ENCODE measurements around the gene THADA. TPM values are rescaled to one million over a fixed set of nuclear protein-coding genes. Genes with fewer than 3 reads are reported as not detected.

Gene THADA
- total RNA-seq, 4 donors from 2014 or later = 32.5 to 41.6 (median 39.0) TPM

DNA sequence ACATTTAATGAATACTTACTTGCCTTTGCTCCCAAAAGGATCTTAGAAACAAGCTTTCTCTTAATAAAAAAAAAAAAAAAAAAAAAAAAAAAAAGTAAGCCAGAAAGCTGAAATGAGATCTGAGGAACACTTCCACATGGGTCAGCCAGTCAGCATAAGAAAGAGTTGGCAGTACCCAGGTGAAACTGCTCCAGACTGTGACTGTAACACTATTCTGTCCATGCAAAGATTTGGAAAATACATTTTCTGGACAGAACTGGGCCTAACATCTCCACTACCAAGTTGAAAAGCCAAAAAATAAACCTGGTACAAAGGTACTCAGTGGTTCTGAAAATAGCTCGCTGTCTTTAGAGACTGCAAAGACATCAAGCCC is 135.7 kb downstream of the THADA start:
- DNase-seq (ENCODE audit: low spot score) (no peak), ATAC-seq (ENCODE audit: low FRiP score) (no peak)
- TF ChIP-seq, protein P1, sequence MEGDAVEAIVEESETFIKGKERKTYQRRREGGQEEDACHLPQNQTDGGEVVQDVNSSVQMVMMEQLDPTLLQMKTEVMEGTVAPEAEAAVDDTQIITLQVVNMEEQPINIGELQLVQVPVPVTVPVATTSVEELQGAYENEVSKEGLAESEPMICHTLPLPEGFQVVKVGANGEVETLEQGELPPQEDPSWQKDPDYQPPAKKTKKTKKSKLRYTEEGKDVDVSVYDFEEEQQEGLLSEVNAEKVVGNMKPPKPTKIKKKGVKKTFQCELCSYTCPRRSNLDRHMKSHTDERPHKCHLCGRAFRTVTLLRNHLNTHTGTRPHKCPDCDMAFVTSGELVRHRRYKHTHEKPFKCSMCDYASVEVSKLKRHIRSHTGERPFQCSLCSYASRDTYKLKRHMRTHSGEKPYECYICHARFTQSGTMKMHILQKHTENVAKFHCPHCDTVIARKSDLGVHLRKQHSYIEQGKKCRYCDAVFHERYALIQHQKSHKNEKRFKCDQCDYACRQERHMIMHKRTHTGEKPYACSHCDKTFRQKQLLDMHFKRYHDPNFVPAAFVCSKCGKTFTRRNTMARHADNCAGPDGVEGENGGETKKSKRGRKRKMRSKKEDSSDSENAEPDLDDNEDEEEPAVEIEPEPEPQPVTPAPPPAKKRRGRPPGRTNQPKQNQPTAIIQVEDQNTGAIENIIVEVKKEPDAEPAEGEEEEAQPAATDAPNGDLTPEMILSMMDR (IDR thresholded peaks at IDR 0.05) = no peak

DNA sequence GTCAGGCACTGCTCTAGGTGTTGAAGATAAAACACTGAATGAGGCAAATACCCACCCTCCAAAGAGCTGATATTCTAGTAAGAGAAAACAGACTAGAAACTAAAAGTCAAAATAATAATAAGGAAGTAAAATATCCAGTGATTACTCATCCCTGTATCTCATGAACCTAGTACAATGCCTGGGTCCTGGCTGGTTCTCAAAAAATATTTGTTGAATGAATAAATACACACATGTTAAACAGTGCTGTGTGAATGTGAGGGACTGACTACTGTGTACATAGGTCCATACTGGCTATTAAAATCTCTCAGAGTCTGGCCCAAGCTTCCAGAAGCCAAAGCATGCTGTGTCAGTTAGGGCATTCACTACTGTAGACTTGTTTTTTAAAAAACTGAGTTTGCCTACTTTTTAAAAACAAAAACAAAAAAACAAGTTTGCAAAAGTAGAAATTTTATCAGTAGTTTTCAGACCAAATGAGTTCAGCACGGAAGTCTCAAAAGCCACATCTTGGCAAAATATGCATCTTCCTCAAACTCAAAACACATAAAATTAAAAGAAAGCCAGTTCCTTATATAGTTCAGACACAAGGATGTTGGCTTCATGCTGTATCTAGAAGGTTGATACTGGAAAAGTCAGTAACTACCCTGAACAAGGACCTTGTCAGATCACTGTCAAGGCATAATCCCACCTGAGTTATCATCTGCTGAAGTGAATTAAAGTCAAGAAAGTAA is 136.2 kb downstream of the THADA start:
- no peak for ATAC-seq (ENCODE audit: low FRiP score)
- TF ChIP-seq, protein P1 (IDR thresholded peaks at IDR 0.05) = no peak
- DNase-seq (ENCODE audit: low spot score) = no peak

DNA sequence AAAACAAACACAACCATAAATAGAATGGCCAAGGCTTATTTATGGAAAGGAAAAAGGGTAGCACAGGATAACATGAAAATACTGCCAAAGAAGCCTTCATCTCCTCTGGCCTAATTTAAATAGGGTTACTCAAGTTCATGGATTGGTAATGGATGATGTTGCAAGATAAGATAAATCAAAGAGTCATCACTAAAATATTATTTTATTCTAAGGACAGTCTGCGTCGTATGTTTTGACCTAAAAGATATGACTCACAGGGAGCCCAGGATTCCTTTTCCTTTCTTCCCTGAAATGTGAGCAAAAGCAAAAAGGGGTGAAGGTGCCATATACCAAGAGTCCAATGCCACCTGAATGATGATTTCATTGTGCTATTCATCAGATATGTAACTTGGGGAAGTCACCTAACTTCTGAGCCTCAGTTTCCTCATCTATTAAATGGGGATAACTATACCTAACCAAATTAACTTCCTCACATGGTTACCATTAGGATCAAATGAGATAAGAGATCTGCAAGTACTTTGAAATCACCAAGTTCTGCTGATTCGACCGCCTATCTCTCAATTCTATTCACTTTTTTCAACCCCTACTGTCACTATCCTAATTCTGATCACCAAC is 137.7 kb downstream of the THADA start:
- DNase-seq (ENCODE audit: low spot score) (no peak), ATAC-seq (ENCODE audit: low FRiP score) (peak; percentile 53)
- TF ChIP-seq, protein P1 (IDR thresholded peaks at IDR 0.05) = no peak

DNA sequence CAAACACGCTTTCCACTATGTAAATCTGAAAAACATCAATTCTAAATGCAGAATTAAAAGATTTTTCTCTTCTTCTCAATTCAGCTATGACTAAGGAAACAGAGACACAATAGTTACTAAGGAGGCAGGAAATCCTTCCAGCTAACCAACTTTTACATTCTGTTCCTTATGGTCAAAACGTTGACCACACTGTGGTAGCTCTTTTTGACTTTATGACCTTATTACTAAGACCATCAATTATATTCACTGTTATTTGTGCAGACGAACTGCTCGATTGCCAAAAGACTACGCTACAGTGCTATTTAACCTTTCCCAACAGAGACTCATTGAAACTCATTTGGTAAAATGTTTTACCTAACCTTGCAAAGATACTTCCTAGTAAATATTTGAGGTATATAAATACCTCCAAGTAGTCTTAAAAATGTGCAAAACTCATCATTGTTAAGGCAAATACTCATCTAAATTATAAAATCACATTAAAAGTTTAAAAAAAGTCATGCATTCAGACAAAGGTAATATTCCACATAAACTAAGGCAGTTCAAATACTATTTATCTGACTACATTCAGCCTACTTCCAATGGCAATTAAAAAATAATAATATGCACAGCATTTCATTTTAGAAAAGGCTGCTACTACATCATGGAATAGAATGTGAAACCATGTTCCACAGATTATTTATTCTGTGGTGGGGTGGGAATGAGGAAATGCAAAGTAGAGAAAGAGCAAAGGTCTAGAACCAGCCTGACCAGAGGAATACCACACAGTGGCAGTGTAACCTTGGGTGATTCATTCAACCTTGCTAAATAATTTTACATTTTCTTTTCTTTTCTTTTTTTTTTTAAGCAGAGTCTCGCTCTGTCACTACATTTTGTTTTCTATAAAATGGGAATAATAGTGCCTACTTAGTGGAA is 139.9 kb downstream of the THADA start:
- TF ChIP-seq, protein P1 (IDR thresholded peaks at IDR 0.05) = no peak
- no peak for DNase-seq (ENCODE audit: low spot score)
- no peak for ATAC-seq (ENCODE audit: low FRiP score)

DNA sequence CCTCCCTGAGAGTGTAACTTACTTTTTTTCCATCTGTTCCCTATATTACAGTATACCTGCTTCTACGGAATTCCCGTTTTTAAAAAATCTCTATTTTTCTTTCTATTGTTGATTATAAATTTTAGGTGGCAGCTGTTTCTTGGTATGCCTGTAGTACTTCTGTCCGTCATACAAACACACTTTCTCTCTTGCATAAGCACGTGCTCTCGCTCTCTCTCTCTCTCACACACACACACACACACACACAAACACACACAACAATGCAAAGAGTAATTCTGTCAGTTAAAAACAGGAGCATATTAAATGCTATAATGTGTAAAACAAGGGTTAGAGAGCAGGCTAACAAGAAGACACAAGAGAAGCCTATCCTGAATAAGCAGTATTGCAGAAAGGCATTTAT is 140.5 kb downstream of the THADA start:
- DNase-seq (ENCODE audit: low spot score) (no peak), ATAC-seq (ENCODE audit: low FRiP score) (no peak)
- TF ChIP-seq, protein P1 (IDR thresholded peaks at IDR 0.05) = no peak

DNA sequence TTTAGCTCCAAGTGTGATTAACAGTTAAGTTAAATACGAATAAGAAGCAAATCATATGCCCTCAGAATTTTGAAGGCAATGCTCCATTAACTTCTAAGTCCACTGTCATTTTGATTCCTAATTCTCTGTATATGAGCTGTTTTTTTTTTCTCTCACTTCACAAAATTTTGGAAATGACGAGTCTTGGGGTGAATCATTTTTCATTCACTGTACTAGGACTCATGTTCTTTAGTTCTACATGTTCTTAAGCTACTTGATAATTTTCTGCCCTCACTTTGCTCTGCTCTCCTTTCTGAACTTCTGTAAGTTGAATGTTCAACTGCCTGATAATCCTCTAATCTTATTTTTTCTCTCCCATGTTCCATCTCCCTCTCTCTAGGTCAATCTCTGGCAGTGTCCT is 141.0 kb downstream of the THADA start:
- TF ChIP-seq, protein P1 (IDR thresholded peaks at IDR 0.05) = no peak
- DNase-seq (ENCODE audit: low spot score) = no peak
- ATAC-seq (ENCODE audit: low FRiP score) = no peak

Data from omental fat pad (tissue), 4 donors.